GM21737 (cell line): ENCODE measurements around the gene RGSL1.

Source experiments
- ATAC-seq: cut with Tn5 transposase; IDR thresholded peaks from one replicate; pipeline ENCODE4 v1.9.1; 2021; ENCODE audit warnings: mild to moderate bottlenecking, moderate library complexity; ENCODE audit not compliant: unreplicated experiment

Gene RGSL1

GRCh38 chr1:182608845-182609610 is 159.1 kb downstream of the RGSL1 start:
- ATAC-seq = no peak
